Liver (tissue), 9 donors: Measurements from ENCODE around the gene NMNAT1. TPM values are rescaled to one million over a fixed set of nuclear protein-coding genes. Genes with fewer than 3 reads are reported as not detected.

Source experiments
- DNase-seq: peaks from one replicate; pipeline ENCODE4 v3.0.0-alpha.2; 2017; ENCODE audit warnings: low spot score
- H3K27ac ChIP-seq, 2 donors: one replicate each; pipeline ENCODE4 v1.7.0; 2013; ENCODE audit warnings: inconsistent platforms in 2 of 2, low read length in 2 of 2, control low read depth in 1 of 2, low read depth in 1 of 2, mild to moderate bottlenecking in 1 of 2
- H3K27me3 ChIP-seq, 4 donors: one replicate each; pipeline versions ENCODE4 v1.6.1 to v1.7.0; 2013; ENCODE audit warnings: low read length in 3 of 4, inconsistent platforms in 1 of 4, mild to moderate bottlenecking in 1 of 4, moderate library complexity in 1 of 4; ENCODE audit not compliant: control insufficient read depth in 4 of 4, insufficient read depth in 4 of 4
- H3K36me3 ChIP-seq, 4 donors: one replicate each; pipeline versions ENCODE4 v1.6.1 to v1.7.0; 2013; ENCODE audit warnings: low read length in 3 of 4, mild to moderate bottlenecking in 3 of 4, low read depth in 1 of 4, moderate library complexity in 1 of 4; ENCODE audit not compliant: control insufficient read depth in 4 of 4, insufficient read depth in 3 of 4
- H3K4me1 ChIP-seq, 4 donors: one replicate each; pipeline versions ENCODE4 v1.6.1 to v1.7.0; 2013; ENCODE audit warnings: low read length in 3 of 4, mild to moderate bottlenecking in 3 of 4, moderate library complexity in 1 of 4; ENCODE audit not compliant: control insufficient read depth in 4 of 4, insufficient read depth in 4 of 4
- H3K4me3 ChIP-seq, 3 donors: one replicate each; pipeline versions ENCODE4 v1.6.1 to v1.7.0; 2013; ENCODE audit warnings: low read length in 3 of 3, control low read depth in 1 of 3, low read depth in 1 of 3, mild to moderate bottlenecking in 1 of 3
- H3K9ac ChIP-seq, 2 donors: one replicate each; pipeline ENCODE4 v1.7.0; 2013; ENCODE audit warnings: low read length in 2 of 2, mild to moderate bottlenecking in 2 of 2, moderate library complexity in 2 of 2, control low read depth in 1 of 2, low read depth in 1 of 2
- H3K9me3 ChIP-seq, 4 donors: one replicate each; pipeline versions ENCODE4 v1.6.1 to v1.7.0; 2013; ENCODE audit warnings: low read length in 3 of 4; ENCODE audit not compliant: control insufficient read depth in 4 of 4
- CTCF ChIP-seq: fragments of 150-350 bp; IDR thresholded peaks from 2 replicates; pipeline ENCODE4 v1.5.1; 2017; ENCODE audit warnings: improper control_type of control experiment, low read depth, low read length; ENCODE audit not compliant: missing input control
- EGR1 ChIP-seq, 2 donors: IDR thresholded peaks; 2 replicates each; pipeline ENCODE4 v1.6.1; 2016 to 2018; ENCODE audit warnings: antibody characterized with exemption in 2 of 2, low read depth in 2 of 2
- GABPA ChIP-seq, 2 donors: IDR thresholded peaks in 1 of 2; conservative IDR thresholded peaks in 1 of 2; 2 replicates each; pipeline ENCODE4 v1.6.1; 2016; ENCODE audit warnings: antibody characterized with exemption in 2 of 2, mild to moderate bottlenecking in 1 of 2, moderate library complexity in 1 of 2
- HNF4A ChIP-seq, 2 donors: conservative IDR thresholded peaks; 2 replicates each; pipeline ENCODE4 v1.6.1; 2016; ENCODE audit warnings: antibody characterized with exemption in 2 of 2, mild to moderate bottlenecking in 2 of 2
- MAX ChIP-seq: IDR thresholded peaks from 2 replicates; pipeline ENCODE4 v1.6.1; 2016; ENCODE audit warnings: antibody characterized with exemption
- NR2F2 ChIP-seq: IDR thresholded peaks from 2 replicates; pipeline ENCODE4 v1.6.1; 2016; ENCODE audit warnings: antibody characterized with exemption
- REST ChIP-seq: IDR thresholded peaks from 2 replicates; pipeline ENCODE4 v1.6.1; 2016; ENCODE audit warnings: antibody characterized with exemption, mild to moderate bottlenecking
- RXRA ChIP-seq, 2 donors: IDR thresholded peaks; 2 replicates each; pipeline ENCODE4 v1.6.1; 2017 to 2018; ENCODE audit warnings: antibody characterized with exemption in 2 of 2, mild to moderate bottlenecking in 1 of 2
- SP1 ChIP-seq: IDR thresholded peaks from 2 replicates; pipeline ENCODE4 v1.6.1; 2018; ENCODE audit warnings: antibody characterized with exemption, mild to moderate bottlenecking
- TAF1 ChIP-seq: conservative IDR thresholded peaks from 2 replicates; pipeline ENCODE4 v1.6.1; 2016; ENCODE audit warnings: antibody characterized with exemption, mild to moderate bottlenecking
- ZBTB33 ChIP-seq: IDR thresholded peaks from 2 replicates; pipeline ENCODE4 v1.6.1; 2016; ENCODE audit warnings: antibody characterized with exemption
- WGBS: extraction: QIAGEN DNeasy Blood & Tissue Kit; methylation state at CpG from one replicate; pipeline ENCODE4 v1.1.7; 2013; 5-methylcytosine and 5-hydroxymethylcytosine counted together
- polyA plus RNA-seq, 2 donors: library from polyadenylated mRNA; stranded (reverse) in 1 of 2; unstranded in 1 of 2; fragments of 200-250 nt in 1 of 2; fragments of >200 nt in 1 of 2; fragmentation: Nextera tagmentation in 1 of 2; extraction: Ambion mirVana in 1 of 2; gene quantifications; one replicate each; pipeline versions ENCODE4 v1.2.1 to v1.2.3, GENCODE V29; 2013 to 2015
- total RNA-seq, 2 donors: library from RNA; depleted of rRNA; stranded (reverse); fragments of >200 nt; gene quantifications; one replicate each; pipeline ENCODE4 v1.2.3, GENCODE V29; 2014
- donor health status: healthy.
- donor health status: healthy.
- donor health status: healthy.
- donor health status: healthy.
- donor health status: healthy.

NMNAT1 gene
- total and polyA plus RNA-seq, 4 donors = 5.2 to 7.4 (median 5.6) TPM

GRCh38 chr1:9901148-9902059 is 41.9 kb upstream of the NMNAT1 start:
- no peak for TF ChIP-seq EGR1 (IDR thresholded peaks at IDR 0.05; ENCODE audit: low read depth in 2 of 2)
- TF ChIP-seq REST = no peak
- peak; percentile 62 for TF ChIP-seq SP1
- TF ChIP-seq RXRA (IDR thresholded peaks at IDR 0.05) = peak in 1 of 2 donors; percentile 54
- no peak for TF ChIP-seq ZBTB33
- peak; percentile 32 to 57 for TF ChIP-seq HNF4A (conservative IDR thresholded peaks at IDR 0.05)
- TF ChIP-seq CTCF = no peak
- Histone ChIP-seq H3K9me3 (no peaks in the 10 kb centered on the region), H3K4me3 (no peak overlapping the region), H3K9ac (no peak overlapping the region), H3K36me3 (no peaks in the 10 kb centered on the region), H3K27me3 (no peaks in the 10 kb centered on the region), H3K27ac (peak overlapping the region; percentile 7 to 42), H3K4me1 (peaks cover 9 to 27% (median 25%) of the 10 kb centered on the region in 4 donors)
- 67% methylated on average over 9 of the region's 9 CpGs for WGBS
- no peak for DNase-seq

- WGBS = 55% methylated on average over 6 of the region's 6 CpGs
Observed at GRCh38 chr1:9902060-9902452, 41.2 kb upstream of the NMNAT1 start.

More at GRCh38 chr1:9902060-9902452, 41.2 kb upstream of the NMNAT1 start:
- DNase-seq = no peak
- H3K27ac ChIP-seq = no peak overlapping the region
- no peak overlapping the region for H3K4me3 ChIP-seq
- no peaks in the 10 kb centered on the region for H3K9me3 ChIP-seq
- peaks cover 9 to 27% (median 25%) of the 10 kb centered on the region in 4 donors for H3K4me1 ChIP-seq
- no peak overlapping the region for H3K9ac ChIP-seq
- no peak for TF ChIP-seq NR2F2
- no peak for TF ChIP-seq GABPA (IDR thresholded peaks at IDR 0.05 in 1 of 2, conservative IDR thresholded peaks at IDR 0.05 in 1 of 2)
- no peak for TF ChIP-seq RXRA (IDR thresholded peaks at IDR 0.05)
- no peak for TF ChIP-seq CTCF
- no peak for TF ChIP-seq TAF1
- no peak for TF ChIP-seq SP1
- TF ChIP-seq REST = no peak
- TF ChIP-seq MAX = no peak
- no peak for TF ChIP-seq EGR1 (IDR thresholded peaks at IDR 0.05; ENCODE audit: low read depth in 2 of 2)
- H3K27me3 ChIP-seq = no peaks in the 10 kb centered on the region
- no peaks in the 10 kb centered on the region for H3K36me3 ChIP-seq
